Measurements from ENCODE around the gene MROH8. TPM values are rescaled to one million over a fixed set of nuclear protein-coding genes. Genes with fewer than 3 reads are reported as not detected.
"Not testable (repeated sequence)": the region's sequence is repeated elsewhere in the genome, so short reads cannot be mapped to it uniquely, and the experiment has no call there.

The MROH8 gene
- total RNA-seq, 1 experiment from 2014 or later, result 0.72 TPM

GRCh38 chr20:37155987-37156386 is 23.4 kb downstream of the MROH8 start:
- no peak for DNase-seq (ENCODE audit: low spot score)

DNA sequence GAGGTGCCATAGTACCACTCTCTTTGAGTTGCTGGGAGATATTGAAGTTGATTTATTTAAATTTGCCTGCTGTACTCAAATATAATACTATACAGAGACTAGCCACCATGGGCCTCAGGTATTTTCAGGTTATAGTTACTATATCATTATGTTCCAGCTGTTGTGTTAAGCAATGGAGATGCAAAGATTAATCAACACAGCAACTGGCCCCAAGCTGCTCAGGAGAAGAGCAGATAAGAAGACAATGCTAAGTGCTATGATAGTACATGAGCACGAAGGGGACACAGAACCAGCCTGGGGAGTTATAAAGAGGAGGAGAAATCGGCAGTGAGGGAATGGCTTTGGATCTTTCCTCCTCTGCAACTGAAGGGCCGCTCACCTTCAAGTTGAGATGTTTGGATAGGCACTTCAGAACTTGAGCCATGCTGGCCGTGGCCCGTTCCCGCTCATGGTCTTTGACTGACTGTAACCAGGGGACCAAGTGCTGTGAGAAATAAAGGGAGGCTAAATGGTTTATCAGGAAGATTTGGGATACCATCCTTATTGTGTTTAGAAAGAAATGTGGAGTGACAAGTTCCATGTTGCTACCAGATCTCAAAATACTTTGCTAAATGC is 24.6 kb downstream of the MROH8 start:
- DNase-seq (ENCODE audit: low spot score), result no peak

DNA sequence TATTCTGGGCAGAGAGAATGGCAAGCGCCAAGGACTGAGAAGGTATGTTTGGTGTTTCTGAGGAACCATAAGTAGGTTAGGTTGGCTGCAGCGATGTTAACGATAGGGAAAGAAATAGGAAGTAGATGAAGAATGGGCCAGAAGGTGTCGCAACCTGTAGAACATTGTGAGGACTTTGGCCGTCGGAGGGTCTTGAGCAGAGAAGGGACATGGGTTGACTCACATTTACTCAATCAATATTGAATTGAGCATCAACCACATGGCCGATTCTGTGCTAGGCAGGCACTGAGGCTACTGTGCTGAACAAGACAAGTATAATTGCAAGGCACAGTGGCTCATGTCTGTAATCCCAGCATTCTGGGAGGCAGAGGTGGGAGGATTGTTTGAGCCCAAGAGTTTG is 27.1 kb downstream of the MROH8 start:
- no peak for DNase-seq (ENCODE audit: low spot score)

DNA sequence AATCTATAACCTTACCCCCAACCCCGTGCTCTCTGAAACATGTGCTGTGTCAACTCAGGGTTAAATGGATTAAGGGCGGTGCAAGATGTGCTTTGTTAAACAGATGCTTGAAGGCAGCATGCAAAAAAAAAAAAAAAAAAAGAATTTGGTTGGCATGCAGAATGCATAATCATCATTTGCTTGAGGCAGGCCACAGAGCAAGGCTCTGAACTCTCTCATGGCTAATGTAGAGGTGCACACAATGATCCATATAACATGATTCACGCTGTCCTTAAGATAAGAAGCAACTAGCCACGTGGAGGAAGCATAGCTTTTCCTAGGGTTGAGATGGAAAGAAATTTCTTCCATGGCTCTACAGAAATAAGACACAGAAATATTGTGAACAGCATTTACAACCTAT is 27.8 kb downstream of the MROH8 start:
- DNase-seq (ENCODE audit: low spot score), result no peak

GRCh38 chr20:37150864-37151263 is 28.5 kb downstream of the MROH8 start:
- DNase-seq (ENCODE audit: low spot score), result not testable (repeated sequence)

DNA sequence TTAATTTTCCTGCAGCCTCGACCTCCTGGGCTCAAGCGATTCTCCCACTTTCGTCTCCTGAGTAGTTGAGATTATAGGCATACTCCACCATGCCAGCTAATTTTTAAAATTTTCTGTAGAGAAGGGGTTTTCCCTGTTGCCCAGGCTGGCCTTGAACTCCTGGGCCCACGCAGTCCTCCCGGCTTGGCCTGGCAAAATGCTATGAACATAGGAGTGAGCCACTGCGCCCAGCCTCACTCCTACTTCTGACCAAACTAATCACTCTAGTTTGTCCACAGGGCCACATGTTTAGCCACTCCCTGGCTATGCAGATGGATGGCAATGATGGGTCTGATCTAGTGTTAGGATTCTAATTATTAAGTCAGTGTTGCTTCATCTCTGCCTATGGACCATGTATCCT is 32.1 kb downstream of the MROH8 start:
- no peak for DNase-seq (ENCODE audit: low spot score)

- DNase-seq (ENCODE audit: low spot score), result no peak
Measured at GRCh38 chr20:37144856-37145404, 34.4 kb downstream of the MROH8 start.

DNA sequence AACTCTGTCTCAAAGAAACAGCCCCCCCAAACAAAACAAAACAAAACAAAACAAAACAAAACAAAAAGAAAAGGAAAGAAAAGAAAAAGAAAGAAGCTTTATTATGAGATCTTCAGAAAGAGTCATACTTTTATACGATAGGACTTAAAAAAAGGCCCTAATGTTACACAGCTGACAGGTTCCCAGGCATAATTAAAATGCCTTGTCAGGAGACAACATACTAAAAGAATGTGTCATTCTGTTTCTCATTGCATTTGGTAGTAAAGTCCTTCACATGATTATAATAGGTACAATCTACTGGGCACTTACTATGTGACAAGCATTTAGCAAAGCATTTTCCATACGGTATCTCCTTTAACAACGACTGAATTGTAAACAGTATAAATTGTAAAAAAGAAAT is 36.6 kb downstream of the MROH8 start:
- no peak for DNase-seq (ENCODE audit: low spot score)

DNA sequence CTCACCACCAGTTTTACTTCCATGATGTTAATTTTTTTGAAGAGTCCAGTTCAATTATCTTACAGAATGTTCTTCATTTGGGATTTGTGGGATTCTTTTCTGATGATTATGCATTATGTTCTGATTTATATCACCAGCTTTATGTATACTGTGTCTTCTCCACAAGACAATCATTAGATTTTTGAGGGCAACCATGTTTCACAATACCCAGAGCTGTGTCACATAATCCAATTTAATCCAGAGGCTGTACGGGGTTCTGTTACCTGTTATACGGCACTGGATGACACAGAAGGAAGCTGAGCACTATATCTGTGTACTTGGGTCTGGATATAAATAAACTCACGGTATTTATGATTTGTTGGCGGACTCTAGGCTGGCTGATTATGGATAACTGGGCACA is 41.8 kb downstream of the MROH8 start:
- DNase-seq (ENCODE audit: low spot score), result no peak

GRCh38 chr20:37133952-37134351 is 45.4 kb downstream of the MROH8 start:
- no peak for DNase-seq (ENCODE audit: low spot score)

- DNase-seq (ENCODE audit: low spot score), result no peak
Measured at GRCh38 chr20:37131486-37131885, 47.9 kb downstream of the MROH8 start.

- DNase-seq (ENCODE audit: low spot score), result no peak
Measured at GRCh38 chr20:37128803-37129202, 50.5 kb downstream of the MROH8 start.

DNA sequence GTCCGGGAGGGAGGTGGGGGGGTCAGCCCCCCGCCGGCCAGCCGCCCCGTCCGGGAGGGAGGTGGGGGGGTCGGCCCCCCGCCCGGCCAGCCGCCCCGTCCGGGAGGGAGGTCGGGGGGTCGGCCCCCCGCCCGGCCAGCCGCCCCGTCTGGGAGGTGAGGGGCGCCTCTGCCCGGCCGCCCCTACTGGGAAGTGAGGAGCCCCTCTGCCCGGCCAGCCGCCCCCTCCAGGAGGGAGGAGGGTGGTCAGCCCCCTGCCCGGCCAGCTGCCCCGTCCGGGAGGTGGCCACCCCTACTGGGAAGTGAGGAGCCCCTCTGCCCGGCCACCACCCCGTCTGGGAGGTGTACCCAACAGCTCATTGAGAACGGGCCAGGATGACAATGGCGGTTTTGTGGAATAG is 53.1 kb downstream of the MROH8 start:
- not testable (repeated sequence) for DNase-seq (ENCODE audit: low spot score)

- no peak for DNase-seq (ENCODE audit: low spot score)
Measured at GRCh38 chr20:37123441-37123840, 55.9 kb downstream of the MROH8 start.

GRCh38 chr20:37120497-37120896 is 58.9 kb downstream of the MROH8 start:
- DNase-seq (ENCODE audit: low spot score), result no peak

- DNase-seq (ENCODE audit: low spot score), result no peak
Measured at GRCh38 chr20:37119356-37120036, 59.9 kb downstream of the MROH8 start.

DNA sequence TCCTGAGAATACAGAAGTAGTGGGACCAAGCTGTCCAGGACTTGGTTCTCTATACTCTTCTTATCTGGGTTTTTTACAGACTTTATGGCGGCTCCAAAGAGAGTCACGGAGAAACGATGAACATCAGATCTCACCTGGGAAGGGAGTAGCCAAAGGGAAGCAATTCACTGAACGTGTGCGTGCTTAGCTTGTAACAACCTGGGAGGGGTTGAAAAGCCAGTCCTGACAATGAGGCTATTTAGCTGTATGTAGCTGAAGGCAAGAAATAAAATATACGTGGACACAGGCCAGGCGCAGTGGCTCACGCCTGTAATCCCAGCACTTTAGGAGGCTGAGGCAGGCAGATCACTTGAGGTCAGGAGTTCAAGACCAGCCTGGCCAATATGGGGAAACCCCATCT is 65.3 kb downstream of the MROH8 start:
- no peak for DNase-seq (ENCODE audit: low spot score)

DNA sequence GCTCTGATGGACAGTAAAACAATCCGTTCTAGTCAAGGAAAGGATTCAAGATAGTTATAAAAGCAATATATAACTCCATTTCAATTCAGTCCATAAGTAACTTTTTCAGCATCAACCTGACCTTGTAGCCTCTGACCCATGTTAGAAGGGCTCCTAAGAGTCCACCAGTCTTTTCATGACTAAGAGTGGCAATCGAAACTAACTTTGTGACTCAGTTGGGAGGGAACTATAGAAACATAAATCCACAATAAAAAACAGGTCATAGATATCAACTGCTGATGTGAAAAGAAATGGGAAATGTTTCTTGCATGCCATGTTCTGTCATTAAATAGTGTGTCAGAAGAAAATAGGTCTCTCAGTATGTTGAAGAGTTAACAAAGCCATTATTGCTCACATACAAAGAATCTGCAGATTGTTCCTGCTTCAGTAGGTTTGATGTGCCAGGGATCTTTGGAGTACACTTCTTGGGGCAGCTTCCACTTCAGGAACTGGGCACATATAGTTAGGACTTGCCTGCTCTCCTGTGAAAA is 67.4 kb downstream of the MROH8 start:
- DNase-seq (ENCODE audit: low spot score), result no peak

GRCh38 chr20:37108676-37109075 is 70.7 kb downstream of the MROH8 start:
- DNase-seq (ENCODE audit: low spot score), result no peak

- no peak for DNase-seq (ENCODE audit: low spot score)
Measured at GRCh38 chr20:37102571-37102970, 76.8 kb downstream of the MROH8 start.

GRCh38 chr20:37096415-37097041 is 82.8 kb downstream of the MROH8 start:
- DNase-seq (ENCODE audit: low spot score), result no peak

GRCh38 chr20:37095599-37096414 is 83.5 kb downstream of the MROH8 start, which contains the start of gene RBL1:
RBL1 (minus strand) TSS chr20:37095997; CDS start chr20:37095928, 69 bp downstream.
- DNase-seq (ENCODE audit: low spot score), result peak; percentile 74
